Heart left ventricle (tissue), 16 donors: ENCODE measurements around the gene BCAN. TPM values are rescaled to one million over a fixed set of nuclear protein-coding genes. Genes with fewer than 3 reads are reported as not detected.

Experiments used
- ATAC-seq, 4 donors: fragments of 200-7000 bp; cut with Tn5 transposase; one replicate each; pipeline ENCODE4 v1.9.1; 2020 to 2022; ENCODE audit warnings: moderate library complexity in 4 of 4, mild to moderate bottlenecking in 3 of 4, moderate number of reproducible peaks in 1 of 4
- DNase-seq, 5 donors: peaks; one replicate each; pipeline ENCODE4 v3.0.0-alpha.2; 2020
- H3K27ac ChIP-seq, 12 donors: fragments of 200-600 bp; sonication (generic) in 4 of 12; one replicate each; pipeline versions ENCODE4 v1.5.0 to v1.8.0; 2016 to 2022; ENCODE audit warnings: mild to moderate bottlenecking in 2 of 12
- H3K27me3 ChIP-seq, 9 donors: fragments of 200-600 bp; sonication (generic) in 2 of 9; one replicate each; pipeline versions ENCODE4 v1.5.1 to v1.8.0; 2016 to 2022; ENCODE audit warnings: mild to moderate bottlenecking in 3 of 9
- H3K36me3 ChIP-seq, 9 donors: fragments of 200-600 bp; sonication (generic) in 2 of 9; one replicate each; pipeline versions ENCODE4 v1.5.0 to v1.8.0; 2018 to 2022; ENCODE audit warnings: mild to moderate bottlenecking in 2 of 9
- H3K4me1 ChIP-seq, 12 donors: fragments of 200-600 bp; sonication (generic) in 4 of 12; one replicate each; pipeline versions ENCODE4 v1.5.0 to v1.8.0; 2016 to 2022; ENCODE audit warnings: mild to moderate bottlenecking in 3 of 12
- H3K4me3 ChIP-seq, 12 donors: fragments of 200-600 bp; sonication (generic) in 4 of 12; one replicate each; pipeline versions ENCODE4 v1.5.0 to v1.8.0; 2017 to 2022; ENCODE audit warnings: mild to moderate bottlenecking in 9 of 12, moderate library complexity in 4 of 12
- H3K9me3 ChIP-seq, 12 donors: fragments of 200-600 bp; sonication (generic) in 4 of 12; one replicate each; pipeline versions ENCODE4 v1.5.0 to v1.8.0; 2016 to 2022; ENCODE audit warnings: mild to moderate bottlenecking in 1 of 12
- CTCF ChIP-seq, 12 donors: fragments of 200-600 bp; sonication (generic) in 4 of 12; IDR thresholded peaks; one replicate each; pipeline versions ENCODE4 v1.5.0 to v1.8.0; 2018 to 2022; ENCODE audit warnings: antibody characterized with exemption in 12 of 12, mild to moderate bottlenecking in 5 of 12
- POLR2A ChIP-seq, 2 donors: fragments of 450-650 bp; IDR thresholded peaks; one replicate each; pipeline ENCODE4 v1.6.1; 2017; ENCODE audit warnings: antibody characterized with exemption in 2 of 2, mild to moderate bottlenecking in 2 of 2, moderate library complexity in 2 of 2
- WGBS, 4 donors: extraction: QIAGEN DNeasy Blood & Tissue Kit in 2 of 4; methylation state at CpG; one replicate each; pipeline versions ENCODE4 v1.1.5 to v1.1.7; 2013 to 2018; 5-methylcytosine and 5-hydroxymethylcytosine counted together
- intact Hi-C, 10 donors: fragments of 100-400 bp; cut with DNase I; formaldehyde crosslinking; loops; one replicate each; pipeline versions ENCODE4 v1.11.1 to v1.14.2; 2022
- polyA plus RNA-seq, 2 donors: library from polyadenylated mRNA; stranded (reverse); fragments of 200-250 nt; gene quantifications; one replicate each; pipeline ENCODE4 v1.2.3, GENCODE V29; 2013
- total RNA-seq, 9 donors: library from RNA; depleted of rRNA in 2 of 9; stranded (reverse); fragments of >200 nt in 2 of 9; fragmentation: NEBNext Ultra II Directional in 3 of 9; extraction: Animal tissue kit (Norgen Biotek cat#: 25700) in 3 of 9; gene quantifications; one replicate each; pipeline versions ENCODE4 v1.1.0 to v1.2.4, GENCODE V29; 2016 to 2023
- donor health status: ischemic (EF 13 %, LVEDD 7.1; RV severe dilation, severe dysfunction).
- donor health status: healthy with polysubstance abuse.
- donor health status: DM: no; HTN: yes; CAD: no.
- donor health status: DM: no; HTN: no; CAD: no.
- donor health status: ischemic (EF 25% LVEDD 6.9; RV normal size, moderate dysfunction).
- donor health status: ischemic (EF 25% LVEDD 5.7; RV mildly dilated, moderate dysfunction).
- donor health status: healthy.
- donor health status: DM: yes; HTN: yes; CAD: no.
- donor health status: ischemic (EF 35%, LVEDD 5.7; RV mildly dilated, moderate dysfunction).
- donor health status: nonischemic (EF 11% LVEDD 7.7; RV severe dilation, severe dysfunction).
- donor health status: DM: yes; HTN: yes; CAD: no.
- donor health status: PGD.
- donor health status: ischemic (EF 29% LVEDD 5.4; RV normal size, mild dysfunction).
- donor health status: nonischemic (EF 23%, LVEDD 6.1; RV moderate dilation, normal function).

The BCAN gene
- total and polyA plus RNA-seq, 11 donors = 0.09 to 0.27 (median 0.13) TPM; not detected in 5

DNA sequence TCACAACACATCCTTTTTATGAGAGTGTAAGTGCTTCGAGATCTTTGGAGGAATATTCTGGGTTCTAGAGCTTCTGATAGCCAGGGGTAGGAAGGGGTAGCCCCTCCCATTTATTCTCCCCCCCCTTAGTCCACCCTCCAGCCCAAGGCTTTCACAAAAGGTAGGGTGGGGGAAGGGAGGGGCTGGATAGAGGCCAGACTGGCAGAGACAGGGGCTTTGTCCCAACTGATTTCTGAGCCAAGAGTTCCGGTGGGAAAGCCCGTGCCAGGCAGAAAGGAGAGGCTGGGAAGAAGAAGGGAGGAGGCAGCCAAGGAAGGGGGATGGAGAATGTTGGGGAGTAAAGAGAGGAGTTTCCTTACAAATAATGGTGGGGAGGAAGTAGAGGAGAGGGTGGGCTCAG is 3.1 kb downstream of the BCAN start:
- Histone ChIP-seq H3K27ac (no peak overlapping the region), H3K36me3 (no peaks in the 10 kb centered on the region), H3K4me1 (peaks cover 0 to 19% (median 12%) of the 10 kb centered on the region in 12 donors), H3K4me3 (no peak overlapping the region), H3K9me3 (no peaks in the 10 kb centered on the region), H3K27me3 (peaks cover 16 to 80% (median 59%) of the 10 kb centered on the region in 9 donors)
- TF ChIP-seq CTCF (IDR thresholded peaks at IDR 0.05) (no peak), POLR2A (IDR thresholded peaks at IDR 0.05) (no peak)
- ATAC-seq (no peak), DNase-seq (no peak)
- WGBS, 4 donors = 65 to 70% (median 67%) methylated on average over 3 of the region's 3 CpGs
- intact Hi-C loops = loop anchor here in 1 of 10 donors (5.0 kb wide), 1 partner anchor 37 kb away; no protein-coding TSS in a partner anchor

DNA sequence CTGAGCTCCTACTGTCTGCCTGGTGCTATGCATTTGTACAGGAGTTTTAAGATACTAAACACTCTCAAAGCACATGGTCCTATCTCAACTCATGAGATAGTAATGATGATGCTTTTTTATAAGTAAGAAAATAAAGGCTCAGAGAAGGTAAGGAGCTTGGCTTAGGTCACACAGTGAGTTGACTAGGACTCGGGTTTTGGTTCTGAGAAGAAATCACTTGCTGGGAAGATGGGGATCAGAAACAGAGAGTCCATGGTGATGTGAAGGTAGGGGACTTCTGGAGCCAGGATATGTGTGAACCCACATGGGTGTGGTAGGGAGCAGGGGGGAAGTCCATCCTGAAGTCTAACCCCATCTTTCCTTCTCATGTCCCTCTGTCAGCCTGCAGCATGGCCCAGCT is 3.7 kb downstream of the BCAN start:
- intact Hi-C loops = loop anchor here in 1 of 10 donors (5.0 kb wide), 1 partner anchor 37 kb away; no protein-coding TSS in a partner anchor
- WGBS, 4 donors = 91 to 100% (median 92%) methylated on average over 1 of the region's 1 CpG
- Histone ChIP-seq H3K27ac (no peak overlapping the region), H3K4me3 (no peak overlapping the region), H3K36me3 (no peaks in the 10 kb centered on the region), H3K27me3 (peaks cover 11 to 74% (median 56%) of the 10 kb centered on the region in 9 donors), H3K9me3 (no peaks in the 10 kb centered on the region), H3K4me1 (peaks cover 0 to 19% (median 12%) of the 10 kb centered on the region in 12 donors)
- no peak for DNase-seq
- no peak for TF ChIP-seq CTCF (IDR thresholded peaks at IDR 0.05)
- no peak for TF ChIP-seq POLR2A (IDR thresholded peaks at IDR 0.05)
- ATAC-seq = no peak

GRCh38 chr1:156646738-156647211 is 4.9 kb downstream of the BCAN start:
- 17 to 28% (median 22%) methylated on average over 47 to 51 of the region's 51 CpGs for WGBS, 4 donors

More at GRCh38 chr1:156646738-156647211, 4.9 kb downstream of the BCAN start:
- DNase-seq = peak in 1 of 5 donors; percentile 26
- Histone ChIP-seq H3K4me1 (peaks cover 0 to 9% (median 7%) of the 10 kb centered on the region in 12 donors), H3K9me3 (no peaks in the 10 kb centered on the region), H3K36me3 (no peaks in the 10 kb centered on the region), H3K4me3 (no peak overlapping the region), H3K27me3 (peaks cover 5 to 70% (median 46%) of the 10 kb centered on the region in 9 donors), H3K27ac (no peak overlapping the region)
- ATAC-seq = no peak
- intact Hi-C loops = loop anchor here in 1 of 10 donors (5.0 kb wide), 1 partner anchor 36 kb away; no protein-coding TSS in a partner anchor
- TF ChIP-seq CTCF (IDR thresholded peaks at IDR 0.05) (no peak), POLR2A (IDR thresholded peaks at IDR 0.05) (no peak)
